ENCODE data around the gene CPNE5.

- TF ChIP-seq CTCF (IDR thresholded peaks at IDR 0.05) (no peak), POLR2A (IDR thresholded peaks at IDR 0.05) (no peak)
Observed at GRCh38 chr6:36738108-36738507, 101.1 kb downstream of the CPNE5 start.

All from prostate gland (tissue), 2 donors.